Common myeloid progenitor, CD34-positive (primary cell): ENCODE data around the gene SELENON.
A peak's percentile ranks its signal among the peaks of the same experiment; 100 is the strongest.

Experiments
- CTCF ChIA-PET: fragments of 350-600 bp; sonication (Branson Sonifier 250); formaldehyde crosslinking; loops from one replicate; lab custom pipeline; 2021; ENCODE audit warnings: antibody characterized with exemption; lab: Charles Lee
- POLR2A ChIA-PET: fragments of 350-600 bp; sonication (Branson Sonifier 250); formaldehyde crosslinking; loops from one replicate; lab custom pipeline; 2021; ENCODE audit warnings: antibody characterized with exemption; lab: Charles Lee
- DNase-seq, 3 donors: peaks; one replicate each; pipeline versions ENCODE4 v3.0.0 to v3.0.0-alpha.2; 2013
- H3K27ac ChIP-seq, 2 experiments: 1 replicate in 1 of 2; 2 replicates in 1 of 2; pipeline ENCODE4 v1.7.0; 2013; ENCODE audit warnings: inconsistent platforms in 2 of 2, low read length in 2 of 2, mild to moderate bottlenecking in 2 of 2, low read depth in 1 of 2, moderate library complexity in 1 of 2; ENCODE audit not compliant: severe bottlenecking in 2 of 2, insufficient read depth in 1 of 2, poor library complexity in 1 of 2
- H3K27me3 ChIP-seq, 5 experiments: replicated peaks in 2 of 5; 1 replicate in 3 of 5; 2 replicates in 2 of 5; pipeline versions ENCODE4 v1.6.1 to v1.7.0; 2013; ENCODE audit warnings: low read length in 4 of 5, mild to moderate bottlenecking in 2 of 5, moderate library complexity in 2 of 5, inconsistent platforms in 1 of 5; ENCODE audit not compliant: insufficient read depth in 5 of 5, control insufficient read depth in 4 of 5
- H3K36me3 ChIP-seq, 4 experiments: 1 replicate in 2 of 4; 2 replicates in 2 of 4; pipeline versions ENCODE4 v1.6.1 to v1.7.0; 2013; ENCODE audit warnings: low read length in 3 of 4, control low read depth in 1 of 4, mild to moderate bottlenecking in 1 of 4; ENCODE audit not compliant: control insufficient read depth in 4 of 4, insufficient read depth in 4 of 4
- H3K4me1 ChIP-seq, 4 experiments: 1 replicate in 3 of 4; 2 replicates in 1 of 4; pipeline versions ENCODE4 v1.6.1 to v1.7.1; 2013; ENCODE audit warnings: low read length in 3 of 4, mild to moderate bottlenecking in 3 of 4, control low read depth in 1 of 4, inconsistent platforms in 1 of 4, moderate library complexity in 1 of 4; ENCODE audit not compliant: control insufficient read depth in 4 of 4, insufficient read depth in 4 of 4; ENCODE audit errors: control extremely low read depth in 1 of 4
- H3K4me3 ChIP-seq, 7 experiments: 1 replicate in 4 of 7; 2 replicates in 3 of 7; pipeline versions ENCODE4 v1.5.1 to v1.7.0; 2013; ENCODE audit warnings: mild to moderate bottlenecking in 7 of 7, low read length in 6 of 7, moderate library complexity in 6 of 7, inconsistent platforms in 2 of 7, low read depth in 2 of 7, control low read depth in 1 of 7; ENCODE audit not compliant: insufficient read depth in 4 of 7, control insufficient read depth in 1 of 7; ENCODE audit errors: extremely low read depth in 1 of 7
- H3K9me3 ChIP-seq, 5 experiments: 1 replicate in 4 of 5; 2 replicates in 1 of 5; pipeline versions ENCODE4 v1.6.1 to v1.7.1; 2013; ENCODE audit warnings: low read length in 4 of 5, mild to moderate bottlenecking in 2 of 5, inconsistent platforms in 1 of 5, low read depth in 1 of 5, moderate library complexity in 1 of 5; ENCODE audit not compliant: control insufficient read depth in 4 of 5, insufficient read depth in 2 of 5; ENCODE audit errors: control extremely low read depth in 1 of 5
- WGBS: methylation state at CpG from one replicate; pipeline ENCODE4 v1.1.5; 2013; ENCODE audit not compliant: insufficient coverage; 5-methylcytosine and 5-hydroxymethylcytosine counted together

The SELENON gene

GRCh38 chr1:25770541-25771220 lies 29.3 kb upstream of the SELENON start:
- ChIA-PET POLR2A (no interaction called here), CTCF (interaction anchor here (1.1 to 3.9 kb wide), 3 partner anchors 12 to 27 kb away, joined by 3 to 13 read pairs (median 5); no protein-coding TSS in a partner anchor)
- Histone ChIP-seq H3K27ac (no peak overlapping the region), H3K4me3 (peak overlapping the region in 3 of 7 experiments; percentile 32 to 51 (median 51)), H3K27me3 (no peaks in the 10 kb centered on the region), H3K36me3 (no peaks in the 10 kb centered on the region), H3K4me1 (peaks cover 14 to 84% (median 66%) of the 10 kb centered on the region in 4 experiments), H3K9me3 (no peaks in the 10 kb centered on the region)
- WGBS = 65% methylated on average over 7 of the region's 14 CpGs
- no peak for DNase-seq

- Histone ChIP-seq H3K4me3 (peak overlapping the region in 3 of 7 experiments; percentile 32 to 51 (median 51)), H3K9me3 (no peaks in the 10 kb centered on the region), H3K4me1 (peaks cover 8 to 78% (median 61%) of the 10 kb centered on the region in 4 experiments), H3K36me3 (no peaks in the 10 kb centered on the region), H3K27ac (no peak overlapping the region), H3K27me3 (no peaks in the 10 kb centered on the region)
- ChIA-PET POLR2A (no interaction called here), CTCF (interaction anchor here (0.9 to 3.9 kb wide), 6 partner anchors 11 to 67 kb away, joined by 3 to 13 read pairs (median 3); no protein-coding TSS in a partner anchor)
- DNase-seq = peak; percentile 65 to 94 (median 92)
- 13% methylated on average over 31 of the region's 34 CpGs for WGBS
These were observed 28.5 kb upstream of the SELENON start for GRCh38 chr1:25771221-25772114.

GRCh38 chr1:25772164-25772563 lies 27.8 kb upstream of the SELENON start:
- POLR2A ChIA-PET = no interaction called here
- Histone ChIP-seq H3K36me3 (no peaks in the 10 kb centered on the region), H3K4me3 (no peak overlapping the region), H3K4me1 (peaks cover 8 to 71% (median 57%) of the 10 kb centered on the region in 4 experiments), H3K27ac (no peak overlapping the region), H3K27me3 (no peaks in the 10 kb centered on the region), H3K9me3 (no peaks in the 10 kb centered on the region)
- no peak for DNase-seq
- CTCF ChIA-PET = interaction anchor here (0.9 to 3.9 kb wide), 5 partner anchors 10 to 67 kb away, joined by 3 to 13 read pairs (median 3); no protein-coding TSS in a partner anchor
- WGBS = 96% methylated on average over 5 of the region's 5 CpGs

- CTCF ChIA-PET = interaction anchor here (0.9 to 3.9 kb wide), 4 partner anchors 14 to 25 kb away, joined by 3 to 13 read pairs (median 6); no protein-coding TSS in a partner anchor
- Histone ChIP-seq H3K27me3 (no peaks in the 10 kb centered on the region), H3K4me1 (peaks cover 8 to 67% (median 57%) of the 10 kb centered on the region in 4 experiments), H3K27ac (no peak overlapping the region), H3K4me3 (no peak overlapping the region), H3K9me3 (no peaks in the 10 kb centered on the region), H3K36me3 (no peaks in the 10 kb centered on the region)
- no peak for DNase-seq
- 99% methylated on average over 5 of the region's 5 CpGs for WGBS
- POLR2A ChIA-PET = no interaction called here
These were observed 27.2 kb upstream of the SELENON start for GRCh38 chr1:25772692-25773245.

- H3K27me3 ChIP-seq = no peaks in the 10 kb centered on the region
- 95% methylated on average over 4 of the region's 4 CpGs for WGBS
- H3K9me3 ChIP-seq = no peaks in the 10 kb centered on the region
- ChIA-PET POLR2A (no interaction called here), CTCF (interaction anchor here (1.3 to 3.9 kb wide), 4 partner anchors 15 to 24 kb away, joined by 4 to 13 read pairs (median 6); no protein-coding TSS in a partner anchor)
- peaks cover 8 to 67% (median 57%) of the 10 kb centered on the region in 4 experiments for H3K4me1 ChIP-seq
- no peak for DNase-seq
- no peak overlapping the region for H3K27ac ChIP-seq
- no peaks in the 10 kb centered on the region for H3K36me3 ChIP-seq
- H3K4me3 ChIP-seq = no peak overlapping the region
These were observed 26.4 kb upstream of the SELENON start for GRCh38 chr1:25773441-25774125.

- no peak for DNase-seq
- no peak overlapping the region for H3K27ac ChIP-seq
- 81% methylated on average over 10 of the region's 13 CpGs for WGBS
- CTCF ChIA-PET = interaction anchor here (1.0 to 1.8 kb wide), 5 partner anchors 14 to 23 kb away, joined by 3 to 9 read pairs (median 4); no protein-coding TSS in a partner anchor
- peaks cover 8 to 59% (median 53%) of the 10 kb centered on the region in 4 experiments for H3K4me1 ChIP-seq
- H3K4me3 ChIP-seq = no peak overlapping the region
- POLR2A ChIA-PET = interaction anchor here (0.6 to 1.1 kb wide), 2 partner anchors 19 to 137 kb away, joined by 3 to 4 read pairs; no protein-coding TSS in a partner anchor
- no peaks in the 10 kb centered on the region for H3K27me3 ChIP-seq
- no peaks in the 10 kb centered on the region for H3K9me3 ChIP-seq
- H3K36me3 ChIP-seq = no peaks in the 10 kb centered on the region
These were observed 25.7 kb upstream of the SELENON start for GRCh38 chr1:25774206-25774803.
